IMR-90 (cell line): ENCODE data around the gene PCYT1B. TPM values are rescaled to one million over a fixed set of nuclear protein-coding genes. Genes with fewer than 3 reads are reported as not detected.

Experiments
- microRNA-seq, 2 experiments: library from miRNA; stranded (forward) in 1 of 2; unstranded in 1 of 2; fragments of 10-50 nt in 1 of 2; fragments of <30 nt in 1 of 2; gene quantifications in 1 of 2; microRNA quantifications in 1 of 2; one replicate each; pipeline versions ENCODE3 to v1.1.0; 2013 to 2020; ENCODE audit not compliant: insufficient read depth in 1 of 2, insufficient read length in 1 of 2, unreplicated experiment in 1 of 2
- polyA plus RNA-seq, 3 experiments: library from polyadenylated mRNA; depleted of rRNA; stranded (reverse); fragments of >200 nt; gene quantifications; 2 replicates each; pipeline ENCODE4 v1.2.3, GENCODE V29; 2012; ENCODE audit warnings: low replicate concordance in 1 of 3
- small RNA-seq, 5 experiments: library from RNA; depleted of rRNA; stranded (forward); fragments of <200 nt; gene quantifications; one replicate each; pipeline ENCODE3, GENCODE V24; 2012
- total RNA-seq: library from RNA; depleted of rRNA; stranded (reverse); fragments of >200 nt; gene quantifications from 2 replicates; pipeline ENCODE4 v1.2.3, GENCODE V29; 2012; rRNA removed

The PCYT1B gene
- total and polyA plus RNA-seq, 2 of the 4 experiments (the other 2 are of a cell fraction), result under 0.01 to 0.09 TPM

Small RNA genes lying within 50 kb of the gene (microRNA-seq; reads per million reads assigned to microRNA genes)
- gene SNRPEP9 (ENCODE audit: insufficient read depth, insufficient read length), result not detected

Small RNA genes lying within 50 kb of the gene (small RNA-seq; reads per million reads assigned to genes)
- gene SNRPEP9, result 0 reads per million in 5 experiments

Other genes starting within 250 kb of the PCYT1B start
- 4.8 and 5.0 TPM in 2 replicates for gene PDK3, start 182.1 kb downstream of the PCYT1B start, total RNA-seq
- 1.7 and 2.3 TPM in 2 replicates for gene PDK3, start 182.1 kb downstream of the PCYT1B start, polyA plus RNA-seq (2012; rRNA removed)
- 14.4 and 15.1 TPM in 2 replicates for gene POLA1, start 46.6 kb upstream of the PCYT1B start, total RNA-seq
- 3.6 and 4.0 TPM in 2 replicates for gene POLA1, start 46.6 kb upstream of the PCYT1B start, polyA plus RNA-seq (2012; rRNA removed)